Measurements from ENCODE around the gene PEX11A. TPM values are rescaled to one million over a fixed set of nuclear protein-coding genes. Genes with fewer than 3 reads are reported as not detected.

PEX11A gene
- total and polyA plus RNA-seq, 2 of the 8 experiments (the other 6 are each of a cell fraction or from before 2014, with no cell fraction given): 2.9 to 3.0 TPM

GRCh38 chr15:89667706-89667960, 22.9 kb downstream of the PEX11A start (continued):
- TF ChIP-seq CHD7 (IDR thresholded peaks at IDR 0.05; ENCODE audit: insufficient replicate concordance, low read length) (no peak), SAP30 (IDR thresholded peaks at IDR 0.05; ENCODE audit: insufficient read depth, insufficient replicate concordance, low read length) (no peak), USF2 (IDR thresholded peaks at IDR 0.05; ENCODE audit: low read length) (no peak), TEAD4 (IDR thresholded peaks at IDR 0.05; ENCODE audit: low read depth, low read length) (no peak), BRCA1 (IDR thresholded peaks at IDR 0.05; ENCODE audit: low read depth, low read length) (no peak), HDAC6 (IDR thresholded peaks at IDR 0.05; ENCODE audit: low read depth, low read length) (no peak), BCL11A (IDR thresholded peaks at IDR 0.05; ENCODE audit: low read depth in 2 of 2, low read length in 2 of 2) (no peak), BACH1 (IDR thresholded peaks at IDR 0.05; ENCODE audit: low read length) (no peak), SRF (IDR thresholded peaks at IDR 0.05; ENCODE audit: low read depth, low read length) (no peak), JUN (IDR thresholded peaks at IDR 0.05; ENCODE audit: low read depth, low read length) (no peak), PHF8 (conservative IDR thresholded peaks at IDR 0.05; ENCODE audit: low read depth, low read length) (no peak)
